Caco-2 (cell line): ENCODE measurements around the gene CHST13. TPM values are rescaled to one million over a fixed set of nuclear protein-coding genes. Genes with fewer than 3 reads are reported as not detected.

Source experiments
- BruUV-seq: library from RNA; stranded (reverse); fragments of 400-500 nt; replicated peaks from 2 replicates; lab custom pipeline; 2021; lab: Mats Ljungman, UMichigan
- CTCF ChIA-PET: fragments of 300-600 bp; sonication (Branson Sonifier 250); formaldehyde crosslinking; loops from one replicate; lab custom pipeline; 2022; ENCODE audit warnings: antibody characterized with exemption; lab: Charles Lee
- POLR2A ChIA-PET: fragments of 300-600 bp; sonication (Branson Sonifier 250); formaldehyde crosslinking; loops from one replicate; lab custom pipeline; 2022; ENCODE audit warnings: antibody characterized with exemption; lab: Charles Lee
- DNase-seq, 2 experiments: peaks; one replicate each; pipeline versions ENCODE4 v3.0.0 to v3.0.0-alpha.2; 2020 to 2022
- H3K27me3 ChIP-seq: replicated peaks from 2 replicates; pipeline ENCODE4 v1.6.0; 2011; ENCODE audit warnings: low read length; ENCODE audit not compliant: control insufficient read depth, insufficient read depth
- H3K36me3 ChIP-seq: 2 replicates; pipeline ENCODE4 v1.5.1; 2011; ENCODE audit warnings: low read length; ENCODE audit not compliant: control insufficient read depth, insufficient read depth
- H3K4me1 ChIP-seq: fragments of 250-450 bp; sonication (Bioruptor Pico); 2 replicates; pipeline ENCODE4 v1.5.1; 2020; ENCODE audit warnings: mild to moderate bottlenecking
- H3K4me3 ChIP-seq: 2 replicates; pipeline ENCODE4 v1.5.1; 2011; ENCODE audit warnings: low read depth, mild to moderate bottlenecking, control low read depth, low read length
- H3K9me3 ChIP-seq: fragments of 250-450 bp; sonication (Bioruptor Pico); 2 replicates; pipeline ENCODE4 v1.5.1; 2020; ENCODE audit warnings: mild to moderate bottlenecking, moderate library complexity
- H3K27ac Mint-ChIP-seq: one replicate; pipeline ENCODE4 v1.8.0; 2022; ENCODE audit warnings: mixed read lengths; ENCODE audit not compliant: unreplicated experiment
- H3K27me3 Mint-ChIP-seq: one replicate; pipeline ENCODE4 v1.8.0; 2022; ENCODE audit warnings: mixed read lengths; ENCODE audit not compliant: insufficient read depth, unreplicated experiment
- H3K36me3 Mint-ChIP-seq: one replicate; pipeline ENCODE4 v1.8.0; 2022; ENCODE audit warnings: mild to moderate bottlenecking, mixed read lengths; ENCODE audit not compliant: insufficient read depth, unreplicated experiment
- H3K4me1 Mint-ChIP-seq: one replicate; pipeline ENCODE4 v1.8.0; 2022; ENCODE audit warnings: low read depth, mixed read lengths; ENCODE audit not compliant: unreplicated experiment
- H3K4me3 Mint-ChIP-seq: one replicate; pipeline ENCODE4 v1.8.0; 2022; ENCODE audit warnings: mild to moderate bottlenecking, moderate library complexity, mixed read lengths; ENCODE audit not compliant: unreplicated experiment
- H3K9me3 Mint-ChIP-seq: one replicate; pipeline ENCODE4 v1.8.0; 2022; ENCODE audit warnings: mixed read lengths; ENCODE audit not compliant: unreplicated experiment
- CTCF ChIP-seq, 2 experiments: fragments of 200-600 bp in 1 of 2; IDR thresholded peaks; 1 replicate in 1 of 2; 2 replicates in 1 of 2; pipeline versions ENCODE4 v1.5.1 to v1.8.0; 2011 to 2022; ENCODE audit warnings: antibody characterized with exemption in 1 of 2, control low read depth in 1 of 2, inconsistent platforms in 1 of 2, low read depth in 1 of 2, low read length in 1 of 2, mild to moderate bottlenecking in 1 of 2, moderate library complexity in 1 of 2; ENCODE audit not compliant: insufficient read depth in 1 of 2, severe bottlenecking in 1 of 2, unreplicated experiment in 1 of 2
- intact Hi-C: fragments of 100-400 bp; cut with micrococcal nuclease; formaldehyde crosslinking; loops from one replicate; pipeline ENCODE4 v1.10.0; 2022; ENCODE audit not compliant: unreplicated experiment
- total RNA-seq: library from RNA; stranded (reverse); gene quantifications from 2 replicates; pipeline ENCODE4 v1.2.3, GENCODE V29; 2022

CHST13 gene
- total RNA-seq, 1 experiment from 2014 or later, result 25.3 TPM

- H3K36me3 Mint-ChIP-seq, result no peaks in the 10 kb centered on the region
- Histone ChIP-seq H3K4me1 (no peaks in the 10 kb centered on the region), H3K36me3 (no peaks in the 10 kb centered on the region), H3K9me3 (no peaks in the 10 kb centered on the region), H3K4me3 (no peak overlapping the region), H3K27me3 (no peaks in the 10 kb centered on the region)
- H3K4me3 Mint-ChIP-seq, result no peak overlapping the region
- no peak for DNase-seq
- intact Hi-C loops, result no loop called here
- no peaks in the 10 kb centered on the region for H3K27me3 Mint-ChIP-seq
- ChIA-PET POLR2A (no interaction called here), CTCF (no interaction called here)
- BruUV-seq, result no TSS peak
- H3K27ac Mint-ChIP-seq, result no peak overlapping the region
- H3K4me1 Mint-ChIP-seq, result no peaks in the 10 kb centered on the region
- TF ChIP-seq CTCF (IDR thresholded peaks at IDR 0.05; ENCODE audit: insufficient read depth in 1 of 2, low read depth in 1 of 2, low read length in 1 of 2, severe bottlenecking in 1 of 2, unreplicated experiment in 1 of 2), result no peak
- no peaks in the 10 kb centered on the region for H3K9me3 Mint-ChIP-seq
These were observed 29.1 kb upstream of the CHST13 start for GRCh38 chr3:126494970-126495230.

- H3K4me1 Mint-ChIP-seq, result no peaks in the 10 kb centered on the region
- H3K4me1 ChIP-seq, result no peaks in the 10 kb centered on the region
- no TSS peak for BruUV-seq
- no peak overlapping the region for H3K4me3 ChIP-seq
- H3K27ac Mint-ChIP-seq, result no peak overlapping the region
- no peak for TF ChIP-seq CTCF (IDR thresholded peaks at IDR 0.05; ENCODE audit: insufficient read depth in 1 of 2, low read depth in 1 of 2, low read length in 1 of 2, severe bottlenecking in 1 of 2, unreplicated experiment in 1 of 2)
- no peaks in the 10 kb centered on the region for H3K27me3 Mint-ChIP-seq
- no peaks in the 10 kb centered on the region for H3K36me3 Mint-ChIP-seq
- no peak overlapping the region for H3K4me3 Mint-ChIP-seq
- DNase-seq, result no peak
- H3K9me3 ChIP-seq, result no peaks in the 10 kb centered on the region
- no peaks in the 10 kb centered on the region for H3K27me3 ChIP-seq
- no peaks in the 10 kb centered on the region for H3K9me3 Mint-ChIP-seq
- H3K36me3 ChIP-seq, result no peaks in the 10 kb centered on the region
- CTCF ChIA-PET, result interaction anchor here (0.6 kb wide), 1 partner anchor 557 kb away, joined by 3 read pairs; no protein-coding TSS in a partner anchor
- intact Hi-C loops, result no loop called here
- POLR2A ChIA-PET, result no interaction called here
These were observed 28.2 kb upstream of the CHST13 start for GRCh38 chr3:126495786-126496185.

GRCh38 chr3:126496894-126497850 lies 26.8 kb upstream of the CHST13 start:
- no peak overlapping the region for H3K4me3 ChIP-seq
- H3K4me1 Mint-ChIP-seq, result no peaks in the 10 kb centered on the region
- no peaks in the 10 kb centered on the region for H3K36me3 ChIP-seq
- CTCF ChIA-PET, result no interaction called here
- no peaks in the 10 kb centered on the region for H3K4me1 ChIP-seq
- no peak for TF ChIP-seq CTCF (IDR thresholded peaks at IDR 0.05; ENCODE audit: insufficient read depth in 1 of 2, low read depth in 1 of 2, low read length in 1 of 2, severe bottlenecking in 1 of 2, unreplicated experiment in 1 of 2)
- POLR2A ChIA-PET, result no interaction called here
- H3K9me3 Mint-ChIP-seq, result no peaks in the 10 kb centered on the region
- no peak for DNase-seq
- no peak overlapping the region for H3K4me3 Mint-ChIP-seq
- H3K27me3 Mint-ChIP-seq, result no peaks in the 10 kb centered on the region
- no peaks in the 10 kb centered on the region for H3K36me3 Mint-ChIP-seq
- H3K27me3 ChIP-seq, result no peaks in the 10 kb centered on the region
- H3K27ac Mint-ChIP-seq, result no peak overlapping the region
- BruUV-seq, result no TSS peak
- H3K9me3 ChIP-seq, result no peaks in the 10 kb centered on the region
- intact Hi-C loops, result no loop called here
